Neural progenitor cell (in vitro differentiated cells): ENCODE measurements around the gene DGKD. TPM values are rescaled to one million over a fixed set of nuclear protein-coding genes. Genes with fewer than 3 reads are reported as not detected.

Experiments
- DNase-seq: peaks from one replicate; pipeline ENCODE4 v3.0.0-alpha.2; 2016; ENCODE audit warnings: low spot score
- H2AFZ ChIP-seq: fragments of 200-600 bp; sonication (generic); replicated peaks from 2 replicates; pipeline ENCODE4 v1.6.1; 2016; ENCODE audit warnings: antibody characterized with exemption
- H3F3A ChIP-seq: fragments of 200-600 bp; sonication (generic); 2 replicates; pipeline ENCODE4 v1.6.1; 2016; ENCODE audit warnings: antibody characterized with exemption, low read depth
- H3K27ac ChIP-seq: fragments of 200-600 bp; sonication (generic); 2 replicates; pipeline ENCODE4 v1.5.1; 2016; ENCODE audit warnings: mild to moderate bottlenecking
- H3K27me3 ChIP-seq: fragments of 200-600 bp; sonication (generic); 2 replicates; pipeline ENCODE4 v1.6.1; 2016; ENCODE audit warnings: mild to moderate bottlenecking, moderate library complexity
- H3K36me3 ChIP-seq: fragments of 200-600 bp; sonication (generic); 2 replicates; pipeline ENCODE4 v1.5.1; 2016
- H3K4me1 ChIP-seq: fragments of 200-600 bp; sonication (generic); 2 replicates; pipeline ENCODE4 v1.6.1; 2016; ENCODE audit warnings: mixed run types
- H3K4me2 ChIP-seq: fragments of 200-600 bp; sonication (generic); 2 replicates; pipeline ENCODE4 v1.6.1; 2016
- H3K4me3 ChIP-seq: fragments of 200-600 bp; sonication (generic); 2 replicates; pipeline ENCODE4 v1.5.1; 2016
- H3K79me2 ChIP-seq: fragments of 200-600 bp; sonication (generic); 2 replicates; pipeline ENCODE4 v1.6.1; 2016; ENCODE audit warnings: low read depth
- H3K9ac ChIP-seq: fragments of 200-600 bp; sonication (generic); 2 replicates; pipeline ENCODE4 v1.6.1; 2016
- H3K9me3 ChIP-seq: fragments of 200-600 bp; sonication (generic); 2 replicates; pipeline ENCODE4 v1.5.1; 2016; ENCODE audit warnings: low read depth
- H4K20me1 ChIP-seq: fragments of 200-600 bp; sonication (generic); 2 replicates; pipeline ENCODE4 v1.6.1; 2016; ENCODE audit warnings: low read depth
- H3K27ac Mint-ChIP-seq: 3 replicates; pipeline ENCODE4 v1.8.0; 2021; ENCODE audit warnings: mixed read lengths
- H3K27me3 Mint-ChIP-seq: 2 replicates; pipeline ENCODE4 v1.8.0; 2022; ENCODE audit warnings: low read depth, mild to moderate bottlenecking, inconsistent platforms, moderate library complexity, mixed read lengths; ENCODE audit not compliant: insufficient read depth
- H3K36me3 Mint-ChIP-seq: 3 replicates; pipeline ENCODE4 v1.8.0; 2021; ENCODE audit warnings: mixed read lengths
- H3K4me1 Mint-ChIP-seq: 3 replicates; pipeline ENCODE4 v1.8.0; 2021; ENCODE audit warnings: mixed read lengths
- H3K4me3 Mint-ChIP-seq: 3 replicates; pipeline ENCODE4 v1.8.0; 2021; ENCODE audit warnings: mild to moderate bottlenecking, moderate library complexity, mixed read lengths
- H3K9me3 Mint-ChIP-seq: 3 replicates; pipeline ENCODE4 v1.8.0; 2020; ENCODE audit warnings: mixed read lengths
- CTCF ChIP-seq: fragments of 200-600 bp; sonication (generic); IDR thresholded peaks from 2 replicates; pipeline ENCODE4 v1.5.1; 2017; ENCODE audit warnings: antibody characterized with exemption, mild to moderate bottlenecking
- EZH2 ChIP-seq: fragments of 200-600 bp; sonication (generic); IDR thresholded peaks from 2 replicates; pipeline ENCODE4 v1.6.1; 2017; ENCODE audit warnings: antibody characterized with exemption, mild to moderate bottlenecking, moderate library complexity
- EZH2phosphoT487 ChIP-seq: fragments of 200-600 bp; sonication (generic); IDR thresholded peaks from 2 replicates; pipeline ENCODE4 v1.6.1; 2017; ENCODE audit warnings: antibody characterized with exemption
- total RNA-seq: library from RNA; depleted of rRNA; stranded (reverse); fragments of >200 nt; gene quantifications from 2 replicates; pipeline ENCODE4 v1.2.3, GENCODE V29; 2015; ENCODE audit warnings: low replicate concordance

The DGKD gene
- total RNA-seq, 1 donor from 2014 or later, result 10.9 TPM

- Histone ChIP-seq H3K27ac (no peak overlapping the region), H3K79me2 (no peaks in the 10 kb centered on the region), H3K9ac (no peak overlapping the region), H3K4me1 (peaks cover 5% of the 10 kb centered on the region), H3K4me3 (no peak overlapping the region), H2AFZ (no peak overlapping the region), H3K4me2 (no peak overlapping the region), H3F3A (no peaks in the 10 kb centered on the region), H3K9me3 (no peaks in the 10 kb centered on the region), H3K27me3 (no peaks in the 10 kb centered on the region), H4K20me1 (no peaks in the 10 kb centered on the region), H3K36me3 (no peaks in the 10 kb centered on the region)
- Mint-ChIP-seq H3K27ac (peak overlapping the region; percentile 92), H3K36me3 (peaks cover 6% of the 10 kb centered on the region), H3K4me1 (peaks cover 6% of the 10 kb centered on the region), H3K4me3 (no peak overlapping the region), H3K27me3 (no peaks in the 10 kb centered on the region), H3K9me3 (peaks cover under 1% of the 10 kb centered on the region)
- no peak for DNase-seq
- no peak for TF ChIP-seq EZH2phosphoT487
- TF ChIP-seq EZH2, result no peak
- TF ChIP-seq CTCF, result no peak
Measured at GRCh38 chr2:233368756-233369155, 14.5 kb downstream of the DGKD start.

GRCh38 chr2:233369462-233369861 is 15.2 kb downstream of the DGKD start:
- H3K27ac Mint-ChIP-seq, result no peak overlapping the region

GRCh38 chr2:233369897-233370685 is 15.8 kb downstream of the DGKD start:
- Mint-ChIP-seq H3K4me1 (peaks cover 6% of the 10 kb centered on the region), H3K27me3 (no peaks in the 10 kb centered on the region), H3K27ac (no peak overlapping the region), H3K4me3 (no peak overlapping the region), H3K9me3 (no peaks in the 10 kb centered on the region), H3K36me3 (peaks cover 4% of the 10 kb centered on the region)
- Histone ChIP-seq H3K4me1 (peaks cover 5% of the 10 kb centered on the region), H3F3A (no peaks in the 10 kb centered on the region), H3K27me3 (no peaks in the 10 kb centered on the region), H3K4me3 (no peak overlapping the region), H3K4me2 (no peak overlapping the region), H2AFZ (no peak overlapping the region), H3K79me2 (no peaks in the 10 kb centered on the region), H3K36me3 (no peaks in the 10 kb centered on the region), H3K9me3 (no peaks in the 10 kb centered on the region), H3K9ac (no peak overlapping the region), H3K27ac (no peak overlapping the region), H4K20me1 (no peaks in the 10 kb centered on the region)
- TF ChIP-seq CTCF, result no peak
- TF ChIP-seq EZH2, result no peak
- TF ChIP-seq EZH2phosphoT487, result no peak
- DNase-seq, result no peak

More at GRCh38 chr2:233369462-233369861, 15.2 kb downstream of the DGKD start:
- Mint-ChIP-seq H3K9me3 (no peaks in the 10 kb centered on the region), H3K4me1 (peaks cover 6% of the 10 kb centered on the region), H3K27me3 (no peaks in the 10 kb centered on the region), H3K4me3 (no peak overlapping the region), H3K36me3 (peaks cover 4% of the 10 kb centered on the region)
- no peak for DNase-seq
- Histone ChIP-seq H3K27ac (no peak overlapping the region), H3K4me1 (peaks cover 5% of the 10 kb centered on the region), H3K9ac (no peak overlapping the region), H3K4me3 (no peak overlapping the region), H3K36me3 (no peaks in the 10 kb centered on the region), H3F3A (no peaks in the 10 kb centered on the region), H3K27me3 (no peaks in the 10 kb centered on the region), H3K4me2 (no peak overlapping the region), H3K79me2 (no peaks in the 10 kb centered on the region), H3K9me3 (no peaks in the 10 kb centered on the region), H4K20me1 (no peaks in the 10 kb centered on the region), H2AFZ (no peak overlapping the region)
- TF ChIP-seq EZH2 (no peak), CTCF (no peak), EZH2phosphoT487 (no peak)
